ENCODE results near the gene CEP20.
"Not testable (repeated sequence)": the region's sequence is repeated elsewhere in the genome, so short reads cannot be mapped to it uniquely, and the experiment has no call there.

Gene CEP20, protein sequence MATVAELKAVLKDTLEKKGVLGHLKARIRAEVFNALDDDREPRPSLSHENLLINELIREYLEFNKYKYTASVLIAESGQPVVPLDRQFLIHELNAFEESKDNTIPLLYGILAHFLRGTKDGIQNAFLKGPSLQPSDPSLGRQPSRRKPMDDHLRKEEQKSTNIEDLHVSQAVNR

DNA sequence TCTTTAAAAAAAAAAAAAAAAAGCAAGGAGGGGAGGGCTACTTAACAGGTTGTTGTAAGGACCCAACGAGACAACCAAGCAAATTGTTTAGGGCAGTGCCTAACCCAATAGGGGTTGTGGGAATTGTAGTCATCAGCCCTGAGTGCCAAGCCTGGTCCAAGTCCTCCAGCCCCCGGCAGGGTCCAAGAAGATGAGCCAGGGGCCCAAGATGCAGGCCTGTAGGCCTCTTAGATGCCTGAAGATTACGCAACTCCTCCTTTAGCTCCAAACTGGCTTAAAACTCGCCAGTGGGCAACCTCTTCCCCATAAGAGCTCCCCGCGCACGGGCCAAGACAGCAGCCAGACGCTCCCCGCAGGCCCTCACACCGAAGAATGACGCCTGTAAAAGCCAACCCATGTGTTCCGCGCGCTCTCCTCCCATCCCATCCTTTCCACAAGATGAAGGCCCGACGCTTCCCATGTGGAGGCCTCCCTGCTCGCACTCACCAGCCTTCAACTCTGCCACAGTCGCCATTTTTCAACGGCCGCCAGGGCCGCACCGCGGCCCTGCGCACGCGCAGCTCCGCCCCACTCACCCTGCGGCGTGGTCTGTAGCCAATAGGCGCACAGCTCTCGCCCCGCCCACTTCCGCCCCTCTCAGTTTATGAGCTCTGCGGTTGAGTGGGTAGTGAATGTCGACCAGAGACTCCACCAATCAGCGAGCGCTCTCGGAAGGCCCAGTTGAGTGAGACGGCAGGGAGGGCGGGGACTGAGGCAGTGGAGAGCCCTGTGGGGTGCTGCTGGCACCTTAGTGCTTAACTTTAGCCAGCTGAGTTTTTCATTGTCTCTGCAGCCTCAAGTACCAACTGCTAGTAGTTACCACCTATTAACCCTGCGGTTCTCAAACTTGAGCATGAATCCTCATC, at the start of gene CEP20:
Gene CEP20 (minus strand): TSS at position 532 of the 905 bp plus-strand sequence. CDS start 18 bp downstream, at position 514.
- peak; percentile 98 to 99 (median 99) for DNase-seq

DNA sequence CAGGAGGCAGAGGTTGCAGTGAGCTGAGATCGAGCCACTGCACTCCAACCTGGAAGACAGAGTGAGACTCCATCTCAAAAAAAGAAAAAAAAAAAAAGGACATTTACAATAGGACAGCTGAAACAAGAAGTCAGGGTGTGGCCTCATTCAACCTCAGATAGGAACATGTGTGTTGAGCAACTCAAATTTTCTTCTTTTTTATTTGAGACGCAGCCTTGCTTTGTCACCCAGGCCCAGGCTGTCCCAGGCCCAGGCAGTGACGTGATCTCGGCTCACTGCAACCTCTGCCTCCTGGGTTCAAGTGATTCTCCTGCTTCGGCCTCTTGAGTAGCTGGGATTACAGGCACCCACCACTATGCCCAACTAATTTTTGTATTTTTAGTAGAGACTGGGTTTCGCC, 48.4 kb upstream of the CEP20 start:
- DNase-seq: not testable (repeated sequence)

DNA sequence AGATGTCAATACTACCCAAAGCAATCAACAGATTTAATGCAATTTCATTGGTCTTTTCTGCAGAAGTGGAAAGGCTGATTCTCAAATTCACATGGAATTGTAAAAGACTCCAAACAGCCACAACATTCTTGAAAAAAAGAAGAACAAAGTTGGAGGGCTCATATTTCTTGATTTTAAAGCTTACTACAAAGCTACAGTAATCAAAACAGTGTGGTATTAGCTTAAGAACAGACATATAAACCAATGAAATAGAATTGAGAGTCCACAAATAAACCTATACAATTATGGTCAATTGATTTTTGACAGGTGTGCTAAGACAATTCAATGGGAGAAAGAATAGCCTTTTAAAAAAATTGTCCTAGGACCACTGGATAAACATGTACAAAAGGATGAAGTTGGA, 46.6 kb upstream of the CEP20 start:
- no peak for DNase-seq

DNA sequence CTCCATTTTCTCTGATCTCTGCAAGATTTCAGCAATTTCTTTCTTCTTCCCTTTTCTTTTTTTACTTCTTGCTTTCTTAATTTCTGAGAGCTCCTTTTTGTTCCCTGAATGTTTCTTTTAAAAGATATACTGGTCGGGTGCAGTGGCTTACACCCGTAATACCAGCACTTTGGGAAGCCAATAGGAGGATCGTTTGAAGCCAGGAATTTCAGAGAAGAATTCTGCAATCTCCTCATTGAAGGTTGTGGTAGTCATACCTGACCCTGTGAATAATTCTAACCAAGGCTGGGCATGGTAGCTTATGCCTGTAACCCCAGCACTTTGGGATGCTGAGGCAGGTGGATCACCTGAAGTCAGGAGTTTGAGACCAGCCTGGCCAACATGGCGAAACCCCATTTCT, 45.4 kb upstream of the CEP20 start:
- DNase-seq: no peak

DNA sequence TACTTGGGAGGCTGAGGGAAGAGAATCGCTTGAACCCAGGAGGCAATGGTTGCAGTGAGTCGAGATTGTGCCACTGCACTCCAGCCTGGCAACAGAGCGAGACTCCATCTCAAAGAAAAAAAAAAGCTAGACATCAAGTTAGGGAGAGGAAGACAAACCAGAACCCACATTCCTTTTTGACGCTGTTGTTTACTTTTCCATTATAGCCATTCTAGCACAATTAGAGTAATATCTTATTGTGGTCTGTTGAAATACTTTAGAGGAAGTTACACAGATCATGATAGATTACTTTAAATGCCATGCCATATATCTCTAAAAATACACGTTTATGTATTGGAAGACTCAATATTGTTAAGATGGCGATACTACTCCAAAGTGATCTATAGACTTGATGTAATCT, 44.5 kb upstream of the CEP20 start:
- no peak for DNase-seq

DNA sequence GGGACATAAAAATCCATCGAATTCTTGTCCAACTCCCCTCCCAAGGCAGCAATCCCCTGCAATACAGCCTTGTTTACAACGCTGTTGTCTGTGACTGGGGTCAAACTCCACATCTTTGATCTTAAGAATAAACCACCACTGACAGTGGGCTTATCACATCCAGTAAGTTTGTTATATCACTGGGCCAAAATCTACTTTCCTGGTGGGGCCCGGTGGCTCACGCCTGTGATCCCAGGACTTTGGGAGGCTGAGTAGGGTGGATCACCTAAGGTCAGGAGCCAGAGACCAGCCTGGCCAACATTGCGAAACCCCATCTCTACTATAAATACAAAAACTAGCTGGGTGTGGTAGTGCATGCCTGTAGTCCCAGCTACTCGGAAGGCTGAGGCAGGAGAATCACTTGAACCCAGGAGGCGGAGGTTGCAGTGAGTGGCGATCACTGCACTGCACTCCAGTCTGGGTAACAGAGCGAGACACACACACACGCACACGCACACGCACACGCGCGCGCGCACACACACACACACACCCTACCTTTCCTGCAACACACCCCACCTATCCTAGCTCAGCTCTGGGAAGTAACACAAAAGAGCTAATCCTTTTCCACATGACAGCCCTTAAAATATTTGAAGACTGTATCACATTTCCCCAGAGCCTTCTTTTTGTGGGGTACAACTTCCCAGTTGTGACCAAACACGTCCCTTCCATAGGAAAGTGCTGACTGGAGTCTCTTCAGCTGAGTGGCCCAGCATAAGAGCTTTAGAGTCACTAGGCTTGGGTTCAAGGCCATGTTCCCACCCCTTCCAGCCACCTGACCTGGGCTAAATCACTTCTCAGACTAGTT, 40.1 kb upstream of the CEP20 start:
- DNase-seq: no peak

DNA sequence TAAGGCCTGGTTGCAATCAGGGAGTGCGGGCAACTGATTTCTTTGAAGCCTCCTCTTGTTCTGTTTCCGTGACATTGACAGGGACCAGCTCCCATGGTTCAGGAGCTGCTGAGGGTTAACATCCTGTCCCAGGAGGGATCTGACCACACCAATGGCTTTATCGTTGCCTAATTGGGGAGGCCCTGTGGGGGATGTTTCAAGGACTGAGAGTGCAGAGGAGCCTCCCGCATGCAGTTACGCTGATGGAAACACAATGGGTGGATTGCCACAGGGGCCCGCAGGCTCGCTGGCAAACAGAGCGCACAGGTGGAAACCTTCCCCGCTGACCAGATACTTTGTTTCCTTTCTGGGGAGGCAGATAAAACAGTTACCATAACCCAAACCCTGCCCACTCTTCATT, 37.2 kb upstream of the CEP20 start:
- DNase-seq: no peak

DNA sequence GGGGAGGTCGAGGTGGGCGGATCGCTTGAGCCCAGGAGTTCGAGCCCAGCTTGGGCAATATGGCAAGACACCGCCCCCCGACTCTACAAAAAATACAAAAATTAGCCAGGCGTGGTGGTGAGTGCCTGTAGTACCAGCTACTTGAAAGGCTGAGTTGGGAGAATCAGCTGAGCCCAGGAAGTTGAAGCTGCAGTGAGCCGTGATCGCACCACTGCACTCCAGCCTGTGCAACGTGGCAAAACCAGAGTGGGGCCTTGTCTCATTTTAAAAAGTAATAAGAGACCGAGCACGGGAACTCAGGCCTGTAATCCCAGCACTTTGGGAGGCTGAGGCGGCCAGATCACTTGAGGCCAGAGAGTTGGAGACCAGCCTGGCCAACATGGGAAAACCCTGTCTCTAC, 36.6 kb upstream of the CEP20 start:
- DNase-seq: no peak

DNA sequence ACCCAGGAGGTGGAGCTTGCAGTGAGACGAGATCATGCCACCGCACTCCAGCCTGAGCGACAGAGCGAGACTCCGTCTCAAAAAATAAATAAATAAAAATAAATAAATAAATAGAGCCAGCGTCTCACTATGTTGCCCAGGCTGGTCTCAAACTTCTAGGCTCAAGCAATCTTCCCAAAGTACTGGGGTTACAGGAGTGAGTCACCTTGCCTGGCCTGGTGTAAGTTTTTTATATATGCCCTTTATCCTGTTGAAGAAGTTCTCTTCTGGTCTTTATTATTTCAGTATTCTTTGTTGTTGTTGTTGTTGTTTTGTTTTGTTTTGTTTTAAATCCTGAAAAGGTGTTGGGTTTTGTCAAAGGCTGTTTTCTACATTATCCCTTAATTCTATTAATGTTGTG, 30.9 kb upstream of the CEP20 start:
- DNase-seq: no peak

DNA sequence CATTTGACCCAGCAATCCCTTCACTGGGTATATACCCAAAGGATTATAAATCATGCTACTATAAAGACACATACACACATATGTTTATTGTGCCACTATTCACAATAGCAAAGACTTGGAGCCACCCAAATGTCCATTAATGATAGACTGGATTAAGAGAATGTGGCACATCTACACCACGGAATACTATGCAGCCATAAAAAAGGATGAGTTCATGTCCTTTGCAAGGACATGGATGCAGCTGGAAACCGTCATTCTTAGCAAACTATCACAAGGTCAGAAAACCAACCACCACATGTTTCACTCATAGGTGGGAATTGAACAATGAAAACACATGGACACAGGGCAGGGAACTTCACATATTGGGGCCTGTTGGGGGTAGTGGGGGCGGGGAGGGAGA, 29.9 kb upstream of the CEP20 start:
- not testable (repeated sequence) for DNase-seq

DNA sequence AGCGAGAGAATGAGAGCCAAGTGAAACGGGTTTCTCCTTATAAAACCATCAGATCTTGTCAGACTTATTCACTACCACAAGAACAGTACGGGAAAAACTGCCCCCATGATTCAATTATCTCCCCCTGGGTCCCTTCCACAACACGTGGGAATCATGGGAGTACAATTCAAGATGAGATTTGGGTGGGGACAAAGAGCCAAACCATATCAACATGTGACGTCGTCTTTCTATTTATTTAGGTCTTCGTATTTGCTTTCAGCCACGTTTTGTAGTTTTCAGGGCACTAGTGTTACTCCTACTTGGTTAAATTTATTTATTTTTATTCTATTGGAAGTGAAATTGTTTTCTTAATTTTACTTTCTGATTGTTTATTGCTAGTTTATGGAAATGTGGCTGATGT, 27.9 kb upstream of the CEP20 start:
- DNase-seq: no peak

DNA sequence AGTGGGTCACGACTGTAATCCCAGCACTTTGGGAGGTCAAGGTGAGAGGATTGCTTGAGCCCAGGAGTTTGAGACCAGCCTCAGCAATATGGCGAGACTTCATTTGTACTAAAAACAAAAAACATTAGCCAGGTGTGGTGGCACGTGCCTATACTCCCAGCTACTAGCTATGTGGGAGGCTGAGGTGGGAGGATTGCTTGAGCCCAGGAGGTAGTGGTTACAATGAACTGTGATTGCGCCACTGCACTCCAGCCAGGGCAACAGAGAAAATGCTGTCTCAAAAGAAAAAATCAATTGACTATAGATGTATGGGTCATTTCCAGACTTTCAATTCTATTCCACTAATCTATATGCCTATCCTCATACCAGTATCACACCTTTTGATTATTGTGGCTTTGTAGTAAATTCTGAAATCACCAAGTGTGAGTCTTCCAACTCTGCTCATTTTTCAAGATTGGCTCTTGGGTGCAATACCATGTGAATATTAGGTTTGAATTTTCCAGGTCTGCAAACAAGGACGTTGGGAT, 27.2 kb upstream of the CEP20 start:
- DNase-seq: no peak

DNA sequence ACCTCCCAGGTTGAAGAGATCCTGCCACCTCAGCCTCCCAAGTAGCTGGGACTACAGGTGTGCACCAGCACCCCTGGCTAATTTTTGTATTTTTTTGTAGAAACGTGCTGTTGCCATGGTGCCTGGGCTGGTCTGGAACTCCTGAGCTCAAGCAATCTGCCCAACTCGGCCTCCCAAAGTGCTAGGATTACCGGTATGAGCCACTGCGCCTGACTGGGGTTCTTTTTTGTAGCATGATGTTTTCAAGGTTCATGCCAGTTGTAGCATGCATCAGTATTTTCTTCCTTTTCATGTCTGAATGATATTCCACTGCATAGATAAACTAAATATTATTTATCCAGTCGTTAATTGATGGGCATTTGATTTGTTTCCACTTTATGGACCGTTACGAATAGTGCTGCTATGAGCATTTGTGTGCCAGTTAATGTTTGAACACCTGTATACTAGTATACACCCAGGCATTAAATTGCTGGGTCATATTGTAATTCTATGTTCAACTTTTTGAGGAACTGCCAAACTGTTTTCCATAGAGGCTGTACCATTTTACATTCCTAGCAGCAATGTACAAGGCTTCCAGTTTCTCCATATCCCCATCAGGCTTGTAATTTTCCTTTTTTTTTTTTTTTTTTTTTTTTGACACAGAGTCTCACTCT, 24.8 kb upstream of the CEP20 start:
- DNase-seq: no peak

DNA sequence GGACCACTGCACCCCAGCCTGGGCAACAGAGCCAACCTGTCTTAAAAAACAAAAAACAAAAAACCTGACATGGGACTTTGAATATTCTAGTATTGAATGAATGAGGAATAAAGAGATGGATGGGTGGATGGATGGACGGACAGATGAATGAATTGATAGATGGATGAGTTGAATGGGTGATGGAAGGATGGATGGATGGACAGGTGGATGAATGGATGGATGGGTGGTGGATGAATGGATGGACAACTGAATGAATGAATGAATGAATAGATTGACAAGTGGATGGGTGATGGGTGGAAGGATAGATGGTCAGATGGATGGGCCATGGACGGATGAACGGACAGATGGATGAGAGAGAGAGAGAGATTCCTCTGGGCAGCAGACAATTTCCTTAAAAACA, 22.8 kb upstream of the CEP20 start:
- no peak for DNase-seq

DNA sequence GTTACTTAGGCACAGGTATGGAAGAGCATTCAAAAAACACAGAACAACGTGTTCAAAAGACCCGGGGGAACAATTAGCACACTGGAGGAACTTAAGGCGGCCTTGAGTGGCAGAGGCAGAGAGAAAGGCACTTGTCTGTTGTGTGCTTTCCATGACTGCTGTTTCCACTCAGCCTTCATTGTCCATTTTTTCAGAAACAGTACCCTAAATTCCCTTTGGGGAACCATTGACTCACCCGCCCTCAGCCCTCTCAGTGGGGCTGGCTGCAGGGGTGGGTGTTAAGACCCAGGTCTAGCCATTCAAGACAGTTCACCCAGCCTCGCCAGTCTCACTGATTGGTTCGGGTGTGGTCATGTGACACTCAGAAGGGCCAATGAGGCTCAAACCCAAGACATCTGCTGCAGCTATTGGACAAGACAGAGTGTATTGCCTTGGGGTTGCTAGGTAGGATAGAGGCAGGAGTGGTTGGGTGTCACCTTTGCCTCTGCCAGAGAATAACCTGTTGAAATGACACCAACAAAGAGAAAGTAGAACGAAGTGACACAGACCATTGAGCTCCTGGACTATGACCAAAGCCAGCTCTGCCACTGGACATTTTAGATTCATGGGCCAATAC, 19.6 kb upstream of the CEP20 start:
- no peak for DNase-seq

DNA sequence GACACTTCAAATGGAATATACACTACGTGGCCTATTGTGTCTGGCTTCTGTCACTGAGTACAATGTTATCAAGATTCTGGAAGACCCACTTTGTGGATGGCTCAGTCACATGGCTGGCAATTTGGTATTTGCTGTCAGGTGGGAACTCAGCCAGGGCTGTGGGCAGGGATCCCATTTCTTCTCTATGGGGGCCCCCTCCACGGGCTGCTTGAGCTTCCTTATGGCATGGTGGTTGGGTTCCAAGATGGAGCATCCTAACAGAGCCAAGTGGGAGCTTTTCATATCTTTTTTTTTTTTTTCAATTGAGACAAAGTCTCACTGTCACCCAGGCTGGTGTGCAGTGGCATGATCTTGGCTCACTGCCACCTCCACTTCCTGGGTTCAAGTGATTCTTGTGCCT, 18.0 kb upstream of the CEP20 start:
- DNase-seq: no peak

DNA sequence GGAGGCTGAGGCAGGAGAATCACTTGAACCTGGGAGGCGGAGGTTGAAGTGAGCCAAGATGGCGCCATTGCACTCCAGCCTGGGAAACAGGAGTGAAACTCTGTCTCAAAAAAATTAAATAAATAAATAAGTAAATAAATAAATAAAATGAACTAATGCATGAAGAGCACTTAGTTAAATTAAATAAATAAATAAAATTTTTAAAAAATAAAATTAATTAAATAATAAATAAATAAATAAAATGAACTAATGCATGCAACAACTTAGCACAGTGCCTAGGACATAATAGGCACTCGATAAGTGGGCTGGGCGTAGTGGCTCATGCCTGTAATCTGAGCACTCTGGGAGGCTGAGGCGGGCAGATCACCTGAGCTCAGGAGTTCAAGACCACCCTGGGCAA, 15.6 kb upstream of the CEP20 start:
- no peak for DNase-seq

DNA sequence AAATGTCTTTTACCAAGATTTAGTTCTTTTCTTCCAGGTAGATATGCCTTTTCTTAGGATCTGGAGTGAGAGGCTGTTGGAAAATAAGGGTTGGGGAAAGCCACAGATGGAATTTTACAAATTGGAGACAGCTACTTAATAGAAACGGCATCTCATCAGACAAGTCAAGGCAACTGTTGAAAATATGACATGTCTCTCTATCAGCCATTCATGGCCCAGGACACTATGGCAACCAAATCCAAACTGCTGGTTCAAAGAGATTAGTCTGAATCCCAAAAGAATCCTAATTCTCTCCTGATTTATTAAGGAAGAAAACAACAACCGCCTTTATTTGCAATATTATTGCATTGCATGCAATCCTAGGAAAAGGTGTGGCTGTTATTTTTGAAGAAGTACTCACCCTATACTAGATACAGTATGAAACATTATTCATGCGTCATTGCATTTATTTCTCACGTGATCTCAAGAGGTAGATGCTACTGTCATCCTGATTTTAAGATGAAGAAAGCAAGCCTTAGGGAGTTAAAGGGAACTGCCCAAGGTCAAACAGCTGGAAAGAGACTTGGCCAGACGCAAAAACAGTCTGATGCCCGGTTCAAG, 12.6 kb upstream of the CEP20 start:
- DNase-seq: no peak

DNA sequence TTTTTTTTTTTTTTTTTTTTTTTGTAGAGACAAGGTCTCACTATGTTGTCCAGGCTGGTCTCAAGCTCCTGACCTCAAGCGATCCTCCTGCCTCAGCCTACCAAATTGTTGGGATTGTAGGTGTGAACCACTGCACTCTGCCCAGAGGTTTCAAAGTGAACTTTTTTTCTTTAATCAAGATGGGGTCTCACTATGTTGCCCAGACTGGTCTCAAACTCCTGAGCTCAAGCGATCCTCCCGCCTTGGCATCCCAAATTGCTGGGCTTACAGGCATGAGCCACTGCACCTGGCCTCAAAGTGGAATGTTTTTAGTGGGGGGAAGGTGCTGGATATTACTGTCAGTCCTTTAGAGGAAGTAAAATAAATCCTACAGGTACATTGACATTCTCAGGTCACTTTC, 12.0 kb upstream of the CEP20 start:
- DNase-seq: no peak

DNA sequence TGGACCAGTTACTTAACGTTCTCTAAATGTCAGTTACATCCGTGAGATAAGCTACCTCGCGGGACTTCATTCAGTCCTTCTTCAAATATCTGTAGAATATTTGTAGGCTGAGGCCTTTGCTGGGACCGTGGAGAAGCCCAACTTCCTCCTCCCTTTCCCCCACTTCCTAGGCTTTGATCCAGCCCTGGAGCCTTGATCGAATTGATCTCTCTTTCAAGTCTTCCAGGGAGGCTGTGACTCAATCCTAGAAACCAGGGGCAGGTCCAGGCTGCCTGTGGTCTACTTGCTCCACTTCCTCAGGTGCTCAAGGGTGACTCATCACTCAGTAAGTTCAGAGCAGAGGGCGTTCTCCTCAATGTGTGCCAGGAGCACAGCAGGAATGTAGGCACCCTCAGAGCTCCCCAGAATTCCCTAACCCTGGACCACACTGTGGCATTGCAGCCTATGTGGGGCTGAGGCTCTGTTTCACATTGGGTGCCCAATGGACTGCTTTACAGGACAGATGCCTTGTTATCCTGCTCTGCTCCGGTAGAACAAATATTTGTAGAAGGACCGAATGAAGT, 11.2 kb upstream of the CEP20 start:
- no peak for DNase-seq

DNA sequence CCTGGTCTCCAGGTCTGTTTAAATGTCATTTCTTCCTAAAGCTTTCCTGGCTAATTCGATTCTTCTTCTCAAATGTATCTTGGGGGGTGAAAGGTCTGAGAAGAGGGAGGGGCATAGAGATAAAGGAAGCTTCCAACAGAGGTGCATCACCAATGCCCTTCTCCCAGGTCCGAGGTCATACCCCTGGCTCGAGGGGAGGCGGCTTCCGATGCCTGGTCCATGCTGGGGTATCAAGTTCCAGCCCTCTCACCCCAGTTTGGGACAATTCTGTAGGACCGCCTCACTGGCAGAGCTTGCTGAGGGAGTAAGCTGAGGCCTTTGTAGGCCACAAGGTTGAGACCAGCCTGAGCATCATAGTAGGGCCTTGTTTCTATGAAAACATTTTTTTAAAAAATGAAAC, 10.3 kb upstream of the CEP20 start:
- DNase-seq: no peak

DNA sequence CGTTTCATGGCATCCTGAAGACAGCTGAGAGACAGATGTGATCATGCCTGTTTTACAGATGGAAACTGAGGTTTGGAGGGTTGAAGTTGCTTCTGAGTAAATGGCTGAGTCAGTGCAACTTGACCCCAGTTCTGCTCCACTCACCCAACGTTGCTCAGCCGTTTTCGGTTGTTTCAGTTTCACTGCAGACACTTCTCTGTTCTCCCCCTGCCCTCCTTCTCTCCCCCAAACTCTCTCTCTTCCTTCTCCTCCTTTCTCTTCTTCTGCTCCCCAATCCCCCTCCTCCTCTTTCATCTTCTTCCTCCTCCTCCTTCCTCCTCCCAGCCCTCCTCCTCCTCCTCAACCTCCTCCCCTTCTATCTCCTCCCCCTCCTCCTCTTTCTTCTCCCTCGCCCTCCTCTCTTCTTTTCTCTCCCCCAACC, 9.4 kb upstream of the CEP20 start:
- DNase-seq: peak in 1 of 4 experiments; percentile 4
